Stimulated activated naive B cell treated with anti-CD40 and anti-IgM and Interleukin-4, amounts not matched to agents 10 μg/mL and 1 μg/mL and 100 μg/mL, for 72 hours (primary cell): ENCODE data around the gene SPHK1.

Experiments
- ATAC-seq, 2 donors: fragments of 150-1000 bp; cut with Tn5 transposase; replicated peaks; 2 replicates each; pipeline ENCODE4 v1.10.0; 2021; ENCODE audit warnings: moderate library complexity in 1 of 2
- DNase-seq: peaks from one replicate; pipeline ENCODE4 v3.0.0; 2021
- H3K27ac Mint-ChIP-seq: one replicate; pipeline ENCODE4 v1.8.0; 2022; ENCODE audit warnings: mild to moderate bottlenecking, mixed read lengths
- H3K27me3 Mint-ChIP-seq, 2 donors: one replicate each; pipeline ENCODE4 v1.8.0; 2022; ENCODE audit warnings: mixed read lengths in 2 of 2
- H3K36me3 Mint-ChIP-seq, 2 donors: one replicate each; pipeline ENCODE4 v1.8.0; 2022; ENCODE audit warnings: mixed read lengths in 2 of 2, mild to moderate bottlenecking in 1 of 2
- H3K4me1 Mint-ChIP-seq, 2 donors: one replicate each; pipeline ENCODE4 v1.8.0; 2022; ENCODE audit warnings: mixed read lengths in 2 of 2, mild to moderate bottlenecking in 1 of 2
- H3K4me3 Mint-ChIP-seq, 2 donors: one replicate each; pipeline ENCODE4 v1.8.0; 2022; ENCODE audit warnings: mild to moderate bottlenecking in 2 of 2, mixed read lengths in 2 of 2, moderate library complexity in 1 of 2
- H3K9me3 Mint-ChIP-seq, 2 donors: one replicate each; pipeline ENCODE4 v1.8.0; 2022; ENCODE audit warnings: mixed read lengths in 2 of 2, mild to moderate bottlenecking in 1 of 2

SPHK1 gene

GRCh38 chr17:76371656-76372628 is 12.5 kb upstream of the SPHK1 start:
- Mint-ChIP-seq H3K9me3 (no peaks in the 10 kb centered on the region), H3K27ac (peak overlapping the region; percentile 25), H3K36me3 (no peaks in the 10 kb centered on the region), H3K4me3 (no peak overlapping the region), H3K4me1 (peaks cover 4 to 8% of the 10 kb centered on the region in 2 donors), H3K27me3 (peaks cover 4 to 6% of the 10 kb centered on the region in 2 donors)
- ATAC-seq (peak; percentile 75 to 85), DNase-seq (peak; percentile 29)

DNA sequence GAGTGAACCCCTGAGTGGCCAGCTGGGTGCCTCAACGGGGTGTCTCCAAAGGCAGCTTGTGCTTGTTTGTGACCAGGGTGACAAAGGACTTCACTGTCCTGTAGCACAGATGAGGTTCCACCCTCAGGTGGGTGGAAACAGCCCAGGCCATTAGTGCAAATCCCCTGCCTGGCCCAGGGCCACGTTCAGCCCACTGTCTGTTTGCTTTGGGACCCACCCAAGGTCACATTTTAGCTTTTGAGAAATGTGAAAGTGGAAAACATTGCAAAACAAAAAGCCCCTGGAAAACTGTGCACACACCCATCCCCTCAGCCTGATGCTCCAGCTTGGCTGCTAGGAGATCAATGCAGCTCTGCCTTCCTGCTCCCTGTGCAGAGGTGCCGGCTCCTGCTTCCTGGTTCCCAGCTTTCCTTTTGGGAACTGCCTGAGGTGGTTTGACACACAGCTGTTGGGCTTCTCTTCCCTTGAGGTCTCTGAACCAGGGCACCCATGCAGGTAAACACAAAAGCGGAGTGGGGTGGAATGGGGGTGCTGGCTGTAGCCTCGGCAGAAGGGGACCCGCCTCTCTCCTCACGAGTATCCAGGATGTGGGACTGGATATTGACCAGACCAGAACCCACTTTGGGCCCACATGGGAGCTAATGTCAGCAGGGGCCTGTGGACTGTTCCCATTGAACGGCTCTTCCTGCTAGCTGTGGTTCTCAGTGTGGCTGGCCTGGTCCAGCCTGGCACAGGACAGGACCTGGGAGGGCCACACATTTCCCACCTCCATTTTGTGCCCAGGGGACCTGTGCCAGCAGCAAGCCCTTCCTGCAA is 7.9 kb upstream of the SPHK1 start:
- no peaks in the 10 kb centered on the region for H3K9me3 Mint-ChIP-seq

GRCh38 chr17:76378548-76379274 is 5.7 kb upstream of the SPHK1 start:
- H3K4me1 Mint-ChIP-seq: peaks cover 3 to 10% of the 10 kb centered on the region in 2 donors
- H3K36me3 Mint-ChIP-seq: no peaks in the 10 kb centered on the region
- H3K27ac Mint-ChIP-seq: no peak overlapping the region
- H3K4me3 Mint-ChIP-seq: no peak overlapping the region
- no peaks in the 10 kb centered on the region for H3K9me3 Mint-ChIP-seq
- ATAC-seq (no peak), DNase-seq (no peak)
- peaks cover 4 to 24% of the 10 kb centered on the region in 2 donors for H3K27me3 Mint-ChIP-seq

More for the DNA sequence above, 7.9 kb upstream of the SPHK1 start:
- Mint-ChIP-seq H3K36me3 (no peaks in the 10 kb centered on the region), H3K27me3 (peaks cover 0 to 18% of the 10 kb centered on the region in 2 donors), H3K4me1 (peaks cover 4 to 8% of the 10 kb centered on the region in 2 donors), H3K4me3 (no peak overlapping the region), H3K27ac (no peak overlapping the region)
- DNase-seq (no peak), ATAC-seq (no peak)

DNA sequence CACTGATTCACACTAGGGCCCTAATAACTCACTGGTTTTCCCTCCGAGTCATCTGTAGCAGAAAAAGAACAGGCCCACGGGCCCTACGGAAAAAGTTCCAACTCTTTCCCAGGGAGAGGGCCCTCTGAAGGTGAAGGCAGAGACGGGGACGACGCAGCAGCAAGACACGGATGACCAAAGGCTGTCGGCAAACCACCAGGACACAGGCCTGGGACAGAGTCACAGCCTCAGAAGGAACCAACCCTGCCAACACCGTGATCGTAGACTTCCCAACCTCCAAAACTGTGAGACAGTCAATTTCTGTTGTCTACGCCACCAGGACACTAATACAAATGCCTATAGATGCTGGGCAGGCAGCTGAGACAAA is 5.2 kb upstream of the SPHK1 start:
- Mint-ChIP-seq H3K27ac (no peak overlapping the region), H3K4me3 (no peak overlapping the region), H3K4me1 (peaks cover 4 to 13% of the 10 kb centered on the region in 2 donors), H3K9me3 (no peaks in the 10 kb centered on the region), H3K27me3 (peaks cover 4 to 24% of the 10 kb centered on the region in 2 donors), H3K36me3 (no peaks in the 10 kb centered on the region)
- no peak for DNase-seq
- ATAC-seq: no peak

DNA sequence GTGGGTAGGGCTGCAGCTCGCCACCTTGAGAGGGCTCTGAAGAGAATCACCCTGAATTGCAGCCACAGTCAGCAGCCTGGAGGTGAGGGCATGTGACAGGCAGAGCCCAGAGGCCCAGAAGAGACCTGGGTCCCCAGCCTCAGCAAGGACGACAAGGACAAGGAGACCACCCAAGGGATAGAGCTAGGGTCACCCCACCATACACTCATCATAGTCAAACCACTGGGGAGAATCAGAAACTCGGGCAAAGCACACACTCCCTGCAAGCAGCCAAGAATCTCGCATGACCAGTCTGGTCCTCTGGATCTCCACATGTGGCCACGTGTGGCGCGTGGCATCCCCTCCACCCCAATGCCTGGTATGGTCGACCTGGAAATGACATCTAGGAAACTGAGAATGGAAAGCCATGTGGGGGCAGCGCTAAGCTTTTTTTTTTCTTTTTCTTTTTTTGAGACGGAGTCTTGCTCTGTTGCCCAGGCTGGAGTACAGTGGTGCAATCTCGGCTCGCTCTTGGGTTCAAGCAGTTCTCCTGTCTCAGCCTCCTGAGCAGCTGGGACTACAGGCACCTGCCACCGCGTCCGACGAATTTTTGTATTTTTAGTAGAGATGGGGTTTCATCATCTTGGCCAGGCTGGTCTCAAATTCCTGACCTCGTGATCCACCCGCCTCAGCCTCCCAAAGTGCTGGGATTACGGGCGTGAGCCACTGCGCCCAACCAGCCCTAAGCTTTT is 4.6 kb upstream of the SPHK1 start:
- H3K4me3 Mint-ChIP-seq: no peak overlapping the region
- no peaks in the 10 kb centered on the region for H3K36me3 Mint-ChIP-seq

DNA sequence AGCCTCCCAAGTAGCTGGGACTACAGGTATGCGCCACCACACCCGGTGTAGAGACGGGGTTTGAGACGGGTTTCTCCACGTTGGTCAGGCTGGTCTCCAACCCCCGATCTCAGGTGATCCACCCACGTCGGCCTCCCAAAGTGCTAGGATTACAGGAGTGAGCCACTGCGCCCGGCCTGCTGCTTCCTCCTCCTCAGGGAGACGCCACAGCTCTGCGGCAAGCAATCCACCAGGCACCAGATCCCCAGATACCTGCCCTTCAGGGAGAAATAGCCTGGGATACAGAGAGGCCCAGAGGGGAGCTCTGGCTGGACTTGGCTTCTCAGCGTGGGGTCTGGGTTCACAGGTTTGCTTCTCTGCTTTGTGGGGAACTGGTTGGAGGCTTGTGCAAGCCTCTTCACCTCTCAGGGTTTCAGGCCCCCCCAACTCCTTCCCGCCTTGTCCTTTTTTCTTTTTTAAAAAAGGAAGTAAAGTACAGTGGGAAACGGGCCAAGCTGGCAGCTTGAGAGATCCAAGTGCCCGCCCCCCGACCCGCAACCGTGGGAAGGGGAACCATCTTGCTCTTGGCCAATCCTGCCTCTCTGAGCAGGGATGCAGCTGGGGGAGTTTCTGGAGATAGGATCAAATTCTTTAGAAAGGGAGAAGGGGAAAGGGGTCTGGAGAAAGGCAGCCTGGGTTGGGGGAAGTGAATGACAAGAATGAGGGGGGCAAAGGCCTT is 2.6 kb upstream of the SPHK1 start:
- peak overlapping the region; percentile 68 to 92 for H3K4me3 Mint-ChIP-seq
- peaks cover 0 to 4% of the 10 kb centered on the region in 2 donors for H3K36me3 Mint-ChIP-seq

More for the DNA sequence above, 4.6 kb upstream of the SPHK1 start:
- no peaks in the 10 kb centered on the region for H3K9me3 Mint-ChIP-seq
- H3K27ac Mint-ChIP-seq: no peak overlapping the region
- DNase-seq (no peak), ATAC-seq (no peak)
- H3K4me1 Mint-ChIP-seq: peaks cover 4 to 13% of the 10 kb centered on the region in 2 donors
- peaks cover 4 to 24% of the 10 kb centered on the region in 2 donors for H3K27me3 Mint-ChIP-seq

GRCh38 chr17:76382351-76382802 is 2.0 kb upstream of the SPHK1 start:
- DNase-seq (no peak), ATAC-seq (no peak)
- H3K27ac Mint-ChIP-seq: peak overlapping the region; percentile 81
- H3K4me3 Mint-ChIP-seq: peak overlapping the region; percentile 92
- H3K9me3 Mint-ChIP-seq: no peaks in the 10 kb centered on the region
- peaks cover 13 to 35% of the 10 kb centered on the region in 2 donors for H3K4me1 Mint-ChIP-seq
- peaks cover 4 to 15% of the 10 kb centered on the region in 2 donors for H3K27me3 Mint-ChIP-seq
- peaks cover 2 to 5% of the 10 kb centered on the region in 2 donors for H3K36me3 Mint-ChIP-seq

More for the DNA sequence above, 2.6 kb upstream of the SPHK1 start:
- Mint-ChIP-seq H3K9me3 (no peaks in the 10 kb centered on the region), H3K27ac (peak overlapping the region; percentile 57), H3K27me3 (peaks cover 4 to 19% of the 10 kb centered on the region in 2 donors), H3K4me1 (peaks cover 9 to 30% of the 10 kb centered on the region in 2 donors)
- DNase-seq (no peak), ATAC-seq (no peak)

DNA sequence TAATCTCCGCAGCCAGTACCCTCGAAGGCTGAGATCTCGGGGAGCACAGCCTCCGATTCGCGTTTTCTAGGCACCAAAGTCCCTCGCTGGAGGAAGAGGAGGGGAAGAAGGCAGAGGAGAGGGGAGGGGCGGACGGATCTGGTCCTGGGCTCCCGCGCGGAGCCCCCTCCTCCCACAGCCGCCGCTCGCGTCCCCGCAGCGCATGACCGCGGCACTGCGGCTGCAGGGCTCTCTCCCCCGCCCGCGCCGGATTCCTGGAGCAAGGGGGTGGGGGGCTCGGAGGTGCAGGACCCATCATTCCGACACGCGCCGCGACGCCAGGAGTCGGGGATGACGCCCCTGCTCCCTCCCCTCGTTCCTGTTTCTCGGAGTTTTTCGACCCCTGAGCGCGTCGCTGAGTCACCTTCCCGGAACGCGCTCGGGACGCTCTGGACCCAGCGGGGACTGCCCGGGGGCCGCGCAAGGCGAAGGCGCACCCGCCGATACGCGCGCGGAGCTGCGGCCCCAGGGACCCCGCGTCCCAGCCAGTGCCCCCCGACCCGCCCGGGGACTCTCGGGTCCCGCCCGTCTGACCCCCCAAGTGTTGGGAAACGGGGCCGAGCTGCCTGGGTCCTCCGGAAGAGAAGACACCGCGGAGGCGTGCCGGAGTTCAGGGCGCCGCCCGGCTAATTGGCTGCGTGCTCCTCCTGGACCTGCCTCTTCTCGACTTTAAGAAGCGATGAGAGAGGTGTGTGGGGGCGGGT is 1.4 kb upstream of the SPHK1 start:
- H3K27me3 Mint-ChIP-seq: peaks cover 4 to 12% of the 10 kb centered on the region in 2 donors
- peak overlapping the region; percentile 93 for H3K27ac Mint-ChIP-seq
- peaks cover 14 to 36% of the 10 kb centered on the region in 2 donors for H3K4me1 Mint-ChIP-seq
- DNase-seq (peak; percentile 50), ATAC-seq (peak; percentile 42 to 61)
- H3K4me3 Mint-ChIP-seq: peak overlapping the region; percentile 92
- peaks cover 2 to 7% of the 10 kb centered on the region in 2 donors for H3K36me3 Mint-ChIP-seq
- H3K9me3 Mint-ChIP-seq: no peaks in the 10 kb centered on the region

DNA sequence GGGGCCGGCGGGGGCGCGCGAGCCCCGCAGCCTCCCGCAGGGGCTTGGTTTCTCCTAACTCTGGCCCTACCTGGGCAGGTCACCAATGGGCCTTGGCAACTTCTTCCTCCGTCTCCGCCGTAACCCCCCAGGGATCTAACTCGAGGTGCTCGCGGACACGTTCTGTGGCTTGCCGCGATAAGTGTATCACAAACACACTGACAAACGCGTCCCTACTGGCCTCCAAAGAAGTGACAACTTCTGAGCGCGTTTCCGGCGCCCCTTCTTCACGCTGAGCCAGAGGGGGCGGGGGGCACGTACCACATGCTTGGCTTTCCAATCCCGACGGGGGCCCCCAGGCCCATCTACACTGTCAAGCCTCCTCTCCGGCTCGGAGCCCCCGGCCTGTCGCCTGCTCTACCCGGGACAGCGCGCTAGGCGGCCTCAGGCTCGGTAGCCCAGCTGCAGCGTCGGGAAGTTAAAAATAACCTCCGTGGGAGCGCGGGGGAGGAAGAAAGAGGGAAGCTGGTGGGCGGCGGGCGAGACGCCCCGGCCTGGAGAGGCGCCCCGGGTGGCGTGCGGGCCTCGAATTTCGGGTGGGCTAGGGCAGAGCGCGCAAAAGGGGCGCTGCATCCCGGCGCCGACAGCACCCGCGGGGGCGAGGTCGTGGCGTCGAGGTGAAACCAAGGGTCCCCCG is 725 bp upstream of the SPHK1 start:
- peak overlapping the region; percentile 93 for H3K27ac Mint-ChIP-seq
- DNase-seq: peak; percentile 52
- peak; percentile 47 to 49 for ATAC-seq
- peaks cover 4 to 12% of the 10 kb centered on the region in 2 donors for H3K27me3 Mint-ChIP-seq
- peak overlapping the region; percentile 92 for H3K4me3 Mint-ChIP-seq
- no peaks in the 10 kb centered on the region for H3K9me3 Mint-ChIP-seq
- peaks cover 14 to 36% of the 10 kb centered on the region in 2 donors for H3K4me1 Mint-ChIP-seq
- peaks cover 2 to 9% of the 10 kb centered on the region in 2 donors for H3K36me3 Mint-ChIP-seq

DNA sequence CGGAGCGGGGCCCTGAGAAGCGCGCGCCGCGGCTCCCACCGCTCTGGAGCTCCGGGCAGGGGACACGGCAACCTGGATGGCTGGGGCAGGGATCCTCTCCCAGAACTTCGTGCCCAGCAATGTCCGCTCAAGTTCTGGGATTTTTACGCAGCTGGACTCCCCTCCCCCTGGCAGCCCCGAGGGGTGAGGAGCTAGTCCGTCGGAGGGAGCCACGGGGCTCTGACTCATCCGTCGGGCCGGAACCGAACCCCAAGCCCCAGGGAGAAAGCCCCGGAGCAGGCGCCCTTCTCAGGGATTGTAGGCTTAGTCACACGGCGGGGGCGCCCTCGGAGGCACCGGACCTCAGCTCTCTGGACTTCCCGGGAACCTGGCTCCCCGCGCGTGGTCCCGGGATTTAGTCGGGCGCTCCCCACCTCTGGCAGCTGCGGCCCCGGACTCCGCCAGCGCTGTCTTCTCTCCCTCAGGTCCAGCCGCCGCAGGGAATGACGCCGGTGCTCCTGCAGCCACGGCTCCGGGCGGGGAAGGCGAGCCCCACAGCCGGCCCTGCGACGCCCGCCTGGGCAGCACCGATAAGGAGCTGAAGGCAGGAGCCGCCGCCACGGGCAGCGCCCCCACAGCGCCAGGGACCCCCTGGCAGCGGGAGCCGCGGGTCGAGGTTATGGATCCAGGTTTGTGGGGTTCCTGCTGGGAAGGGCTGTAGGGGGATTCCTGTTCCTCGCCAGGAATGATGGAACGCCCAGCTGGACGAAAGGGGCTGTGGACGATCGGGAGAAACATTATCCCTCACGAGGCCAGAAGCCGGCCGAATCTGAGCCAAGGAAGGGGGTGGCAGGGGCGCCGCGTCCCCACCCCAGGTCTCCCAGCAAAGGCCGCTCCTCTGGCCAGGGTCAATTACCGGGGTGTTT is 830 bp downstream of the SPHK1 start:
- peak overlapping the region; percentile 75 to 92 for H3K4me3 Mint-ChIP-seq
- H3K4me1 Mint-ChIP-seq: peaks cover 14 to 41% of the 10 kb centered on the region in 2 donors
- no peaks in the 10 kb centered on the region for H3K9me3 Mint-ChIP-seq
- DNase-seq (peak; percentile 18), ATAC-seq (no peak)
- H3K27me3 Mint-ChIP-seq: peaks cover 4 to 12% of the 10 kb centered on the region in 2 donors
- H3K36me3 Mint-ChIP-seq: peaks cover 6 to 20% of the 10 kb centered on the region in 2 donors
- peak overlapping the region; percentile 14 for H3K27ac Mint-ChIP-seq
